HFFc6 (cell line): Measurements from ENCODE around the gene RNF207. TPM values are rescaled to one million over a fixed set of nuclear protein-coding genes. Genes with fewer than 3 reads are reported as not detected.

Experiments used
- DNase-seq: peaks from one replicate; pipeline ENCODE4 v3.0.0-alpha.2; 2018
- H3K27ac Mint-ChIP-seq: 2 replicates; pipeline ENCODE4 v1.8.0; 2020; ENCODE audit warnings: mild to moderate bottlenecking, mixed read lengths
- H3K27me3 Mint-ChIP-seq: 2 replicates; pipeline ENCODE4 v1.8.0; 2021; ENCODE audit warnings: mild to moderate bottlenecking, moderate library complexity, mixed read lengths; ENCODE audit not compliant: insufficient read depth
- H3K36me3 Mint-ChIP-seq: 2 replicates; pipeline ENCODE4 v1.8.0; 2021; ENCODE audit warnings: low read depth, mixed read lengths
- H3K4me1 Mint-ChIP-seq: 2 replicates; pipeline ENCODE4 v1.8.0; 2020; ENCODE audit warnings: low read depth, mixed read lengths
- H3K4me3 Mint-ChIP-seq: 2 replicates; pipeline ENCODE4 v1.8.0; 2020; ENCODE audit warnings: mild to moderate bottlenecking, moderate library complexity, mixed read lengths
- H3K9me3 Mint-ChIP-seq: 2 replicates; pipeline ENCODE4 v1.8.0; 2020; ENCODE audit warnings: mild to moderate bottlenecking, mixed read lengths
- total RNA-seq, 6 experiments: library from RNA; stranded (reverse); fragmentation: NEBNext Ultra II Directional; extraction: Animal tissue kit (Norgen Biotek cat#: 25700); gene quantifications; 2 replicates in 1 of 6; 3 replicates in 5 of 6; pipeline ENCODE4 v1.2.3, GENCODE V29; 2021
- TF ChIP-seq, protein P1 (sequence below): fragments of 200-600 bp; sonication (generic); IDR thresholded peaks from 2 replicates; pipeline ENCODE4 v1.5.0; 2021; ENCODE audit warnings: antibody characterized with exemption, mild to moderate bottlenecking

Gene RNF207
- total RNA-seq, 6 experiments from 2014 or later: 2.0 to 5.2 (median 2.9) TPM

DNA sequence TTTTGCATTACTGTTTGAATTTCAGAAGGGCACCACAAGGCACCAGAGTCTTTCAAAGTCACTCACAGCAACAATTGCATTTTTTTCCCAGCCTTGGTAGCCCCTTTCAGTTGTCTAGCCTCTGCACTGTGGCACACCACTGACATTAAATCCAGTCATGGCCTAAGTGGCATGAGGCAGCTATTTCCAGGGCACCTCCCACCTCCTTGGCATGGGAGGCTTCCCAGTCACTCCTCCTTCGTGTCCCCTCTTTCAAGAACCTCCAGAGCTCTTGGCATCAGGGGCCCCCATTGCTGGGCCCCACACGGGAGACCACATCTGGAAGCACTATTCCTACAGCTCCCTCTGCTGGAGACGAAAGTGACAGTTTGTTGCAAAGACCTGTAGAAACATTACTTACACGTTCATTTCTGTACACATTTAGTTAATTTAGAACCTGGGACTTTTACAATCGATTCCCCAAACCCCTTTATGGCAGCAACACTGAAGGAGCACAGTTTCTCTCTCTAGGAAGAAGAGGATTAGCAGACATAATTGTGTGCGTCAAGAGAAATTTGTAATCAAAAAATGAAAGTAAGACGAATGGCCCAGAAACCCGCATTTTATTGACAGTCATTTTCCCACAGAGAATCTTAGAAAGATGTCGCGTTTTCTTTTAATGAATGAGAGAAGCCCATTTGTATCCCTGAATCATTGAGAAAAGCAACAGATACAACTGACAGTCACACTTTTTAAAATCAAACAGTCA lies 20.1 kb upstream of the RNF207 start:
- Mint-ChIP-seq H3K4me1 (peaks cover 52% of the 10 kb centered on the region), H3K27ac (peak overlapping the region; percentile 67), H3K36me3 (peaks cover 44% of the 10 kb centered on the region), H3K4me3 (no peak overlapping the region; the same call in 1 of the 2 replicates), H3K9me3 (no peaks in the 10 kb centered on the region), H3K27me3 (peaks cover 8% of the 10 kb centered on the region)
- DNase-seq: peak; percentile 21
- TF ChIP-seq, protein P1, sequence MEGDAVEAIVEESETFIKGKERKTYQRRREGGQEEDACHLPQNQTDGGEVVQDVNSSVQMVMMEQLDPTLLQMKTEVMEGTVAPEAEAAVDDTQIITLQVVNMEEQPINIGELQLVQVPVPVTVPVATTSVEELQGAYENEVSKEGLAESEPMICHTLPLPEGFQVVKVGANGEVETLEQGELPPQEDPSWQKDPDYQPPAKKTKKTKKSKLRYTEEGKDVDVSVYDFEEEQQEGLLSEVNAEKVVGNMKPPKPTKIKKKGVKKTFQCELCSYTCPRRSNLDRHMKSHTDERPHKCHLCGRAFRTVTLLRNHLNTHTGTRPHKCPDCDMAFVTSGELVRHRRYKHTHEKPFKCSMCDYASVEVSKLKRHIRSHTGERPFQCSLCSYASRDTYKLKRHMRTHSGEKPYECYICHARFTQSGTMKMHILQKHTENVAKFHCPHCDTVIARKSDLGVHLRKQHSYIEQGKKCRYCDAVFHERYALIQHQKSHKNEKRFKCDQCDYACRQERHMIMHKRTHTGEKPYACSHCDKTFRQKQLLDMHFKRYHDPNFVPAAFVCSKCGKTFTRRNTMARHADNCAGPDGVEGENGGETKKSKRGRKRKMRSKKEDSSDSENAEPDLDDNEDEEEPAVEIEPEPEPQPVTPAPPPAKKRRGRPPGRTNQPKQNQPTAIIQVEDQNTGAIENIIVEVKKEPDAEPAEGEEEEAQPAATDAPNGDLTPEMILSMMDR: peak; percentile 85

DNA sequence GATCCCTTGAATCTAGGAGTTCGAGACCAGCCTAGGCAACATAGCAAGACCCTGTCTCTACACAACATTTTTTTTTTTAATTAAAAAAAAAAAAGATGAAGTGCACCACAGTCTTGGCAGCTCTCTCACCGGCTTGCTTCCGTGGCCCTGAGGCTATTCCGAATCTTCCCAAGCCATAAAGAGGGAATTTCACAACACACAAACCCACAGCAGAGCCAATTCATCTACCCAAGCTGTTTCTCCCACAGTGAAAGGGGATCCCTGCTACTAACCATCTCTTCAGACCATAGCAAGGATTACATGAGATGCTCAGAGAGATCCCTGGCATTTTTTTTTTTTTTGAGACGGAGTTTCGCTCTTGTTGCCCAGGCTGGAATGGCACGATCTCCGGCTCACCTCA lies 17.5 kb upstream of the RNF207 start:
- H3K4me3 Mint-ChIP-seq: no peak overlapping the region
- H3K27me3 Mint-ChIP-seq: no peaks in the 10 kb centered on the region
- TF ChIP-seq, protein P1: no peak
- no peak overlapping the region for H3K27ac Mint-ChIP-seq
- DNase-seq: no peak
- peaks cover 32% of the 10 kb centered on the region for H3K4me1 Mint-ChIP-seq
- H3K36me3 Mint-ChIP-seq: peaks cover 49% of the 10 kb centered on the region
- no peaks in the 10 kb centered on the region for H3K9me3 Mint-ChIP-seq

- H3K4me3 Mint-ChIP-seq: no peak overlapping the region
- no peak for DNase-seq
- TF ChIP-seq, protein P1: no peak
- H3K9me3 Mint-ChIP-seq: no peaks in the 10 kb centered on the region
- H3K27ac Mint-ChIP-seq: no peak overlapping the region
- peaks cover 7% of the 10 kb centered on the region for H3K4me1 Mint-ChIP-seq
- H3K36me3 Mint-ChIP-seq: peaks cover 41% of the 10 kb centered on the region
- H3K27me3 Mint-ChIP-seq: no peaks in the 10 kb centered on the region
These were observed 14.0 kb upstream of the RNF207 start for GRCh38 chr1:6191968-6192367.

DNA sequence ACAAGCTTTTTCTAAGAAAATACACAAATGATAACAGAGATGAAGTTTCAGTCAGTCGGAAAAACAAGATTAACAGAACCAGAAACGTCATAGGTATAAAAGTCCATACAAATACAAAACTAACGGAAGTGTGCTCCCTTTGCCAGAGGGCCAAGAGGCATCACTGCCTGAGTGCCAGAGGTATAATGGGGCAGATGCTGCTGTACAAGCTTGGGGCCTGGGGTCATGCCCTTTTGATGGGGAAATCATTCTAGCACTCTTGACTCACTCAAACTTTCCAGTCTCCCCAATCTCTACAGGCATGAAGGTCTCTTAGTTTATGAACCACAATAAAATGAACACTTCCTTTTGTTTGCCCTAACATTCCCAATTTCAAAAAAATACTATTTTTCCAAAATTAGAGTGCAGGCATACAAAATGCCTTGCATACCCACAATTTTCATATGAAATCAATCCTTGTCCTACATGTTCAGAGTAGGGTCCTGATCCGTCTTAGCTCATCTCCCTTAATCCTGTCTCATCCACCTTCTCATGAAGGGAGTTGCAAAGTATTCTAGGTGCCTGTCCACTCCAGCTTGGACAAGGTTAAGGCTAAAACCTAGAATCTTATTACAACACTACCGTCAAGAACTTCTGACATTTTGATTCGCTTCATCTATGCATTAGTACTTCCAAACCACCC lies 8.0 kb upstream of the RNF207 start:
- Mint-ChIP-seq H3K36me3 (peaks cover 37% of the 10 kb centered on the region), H3K4me3 (peak overlapping the region; percentile 93), H3K27me3 (peaks cover 4% of the 10 kb centered on the region), H3K9me3 (no peaks in the 10 kb centered on the region), H3K27ac (peak overlapping the region; percentile 77), H3K4me1 (peaks cover 36% of the 10 kb centered on the region)
- DNase-seq: no peak
- TF ChIP-seq, protein P1: no peak

DNA sequence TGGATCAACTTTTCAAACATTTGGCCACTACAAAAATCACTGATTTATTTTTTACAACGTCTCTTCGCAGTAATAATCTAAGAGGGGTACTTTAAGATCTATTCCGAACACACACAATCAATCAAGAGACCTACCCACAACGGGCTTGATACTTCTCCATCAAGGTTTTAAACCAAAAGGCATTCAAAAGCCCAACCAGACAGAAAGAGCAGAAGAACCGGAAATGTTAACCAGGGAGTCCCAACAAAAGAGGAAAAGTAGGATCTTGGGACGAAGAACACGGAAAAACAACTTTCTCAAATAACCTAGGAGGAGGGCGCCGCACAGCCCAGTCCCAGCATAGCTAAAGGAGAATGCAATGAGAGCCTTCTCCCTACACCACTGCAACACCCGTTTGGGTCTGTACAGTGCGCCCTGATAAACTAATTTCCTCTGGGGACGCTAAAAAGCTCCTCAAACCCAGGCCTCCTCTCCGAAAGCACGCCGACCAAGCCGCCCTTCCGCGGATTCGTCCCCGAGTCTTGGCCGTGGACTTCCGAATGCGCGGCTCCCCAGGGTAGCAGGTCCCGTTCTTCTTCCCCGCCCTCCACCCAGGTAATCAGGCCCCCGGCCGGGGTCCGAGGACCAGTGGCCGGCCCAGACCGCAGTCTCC lies 7.1 kb upstream of the RNF207 start:
- Mint-ChIP-seq H3K9me3 (no peaks in the 10 kb centered on the region), H3K4me3 (peak overlapping the region; percentile 93), H3K4me1 (peaks cover 36% of the 10 kb centered on the region), H3K27me3 (peaks cover 4% of the 10 kb centered on the region), H3K36me3 (peaks cover 35% of the 10 kb centered on the region), H3K27ac (peak overlapping the region; percentile 77)
- DNase-seq: no peak
- TF ChIP-seq, protein P1: no peak
